ENCODE data around the gene AMER2. TPM values are rescaled to one million over a fixed set of nuclear protein-coding genes. Genes with fewer than 3 reads are reported as not detected.
"Not testable (repeated sequence)": the region's sequence is repeated elsewhere in the genome, so short reads cannot be mapped to it uniquely, and the experiment has no call there.

AMER2 gene
- total RNA-seq, 1 donor from 2014 or later = not detected

DNA sequence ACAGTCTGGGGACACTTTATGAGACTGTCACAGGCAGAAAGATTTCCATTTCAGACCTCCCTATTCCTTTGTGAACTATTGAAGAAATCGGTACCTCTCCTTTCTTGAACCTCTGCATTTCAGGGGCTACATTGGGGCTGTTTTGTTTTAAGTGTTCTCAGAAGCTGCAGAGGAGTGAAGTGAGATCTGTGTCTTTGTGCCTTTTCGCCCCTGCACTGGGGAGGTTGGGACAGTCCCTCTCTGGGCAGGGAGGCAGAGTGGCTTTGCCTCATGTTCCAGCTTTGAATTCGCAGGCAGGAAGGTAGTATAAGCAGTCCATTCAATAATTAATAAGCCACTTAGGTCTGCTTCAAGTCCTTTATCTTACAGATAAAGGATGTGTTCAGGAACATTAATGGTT is 9.5 kb upstream of the AMER2 start:
- no peak for DNase-seq (ENCODE audit: extremely low read depth, low read depth, low spot score)

DNA sequence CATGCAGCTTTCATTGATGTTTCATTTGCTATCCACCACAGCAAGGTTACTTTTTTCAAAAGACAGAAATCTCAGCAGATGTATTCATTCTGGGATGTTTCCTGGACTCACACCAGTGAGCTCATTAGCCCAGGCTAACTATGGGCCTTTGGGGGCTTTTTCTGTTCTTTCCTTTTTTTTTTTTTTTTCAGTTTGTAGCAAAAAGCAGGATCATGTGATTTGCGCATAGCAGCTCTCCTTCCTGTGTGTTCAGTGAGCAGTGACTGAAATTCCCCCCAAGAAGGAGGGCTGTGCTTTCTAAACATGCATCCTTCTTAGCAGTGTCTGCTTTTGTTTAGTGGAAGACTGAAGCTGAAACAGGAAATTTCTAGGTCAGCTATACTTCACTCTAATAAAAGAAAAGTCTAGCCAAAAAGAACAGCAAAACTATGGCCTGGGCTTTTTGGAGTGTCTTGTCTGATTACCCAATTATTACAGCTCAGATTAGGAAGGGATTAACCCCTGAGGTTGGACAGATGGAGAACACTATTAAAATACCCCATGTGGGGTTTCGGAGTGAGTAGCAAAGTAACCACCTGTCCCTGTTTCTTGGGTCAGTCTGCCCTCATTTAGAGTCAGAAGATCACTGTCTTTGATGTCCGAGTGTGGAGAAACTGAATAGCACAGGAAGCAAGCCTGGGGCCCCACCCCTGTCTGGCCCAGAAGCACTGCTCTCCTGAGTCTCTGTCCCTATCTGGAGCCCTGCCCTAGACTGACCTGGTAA is 8.9 kb upstream of the AMER2 start:
- DNase-seq (ENCODE audit: extremely low read depth, low read depth, low spot score) = no peak

DNA sequence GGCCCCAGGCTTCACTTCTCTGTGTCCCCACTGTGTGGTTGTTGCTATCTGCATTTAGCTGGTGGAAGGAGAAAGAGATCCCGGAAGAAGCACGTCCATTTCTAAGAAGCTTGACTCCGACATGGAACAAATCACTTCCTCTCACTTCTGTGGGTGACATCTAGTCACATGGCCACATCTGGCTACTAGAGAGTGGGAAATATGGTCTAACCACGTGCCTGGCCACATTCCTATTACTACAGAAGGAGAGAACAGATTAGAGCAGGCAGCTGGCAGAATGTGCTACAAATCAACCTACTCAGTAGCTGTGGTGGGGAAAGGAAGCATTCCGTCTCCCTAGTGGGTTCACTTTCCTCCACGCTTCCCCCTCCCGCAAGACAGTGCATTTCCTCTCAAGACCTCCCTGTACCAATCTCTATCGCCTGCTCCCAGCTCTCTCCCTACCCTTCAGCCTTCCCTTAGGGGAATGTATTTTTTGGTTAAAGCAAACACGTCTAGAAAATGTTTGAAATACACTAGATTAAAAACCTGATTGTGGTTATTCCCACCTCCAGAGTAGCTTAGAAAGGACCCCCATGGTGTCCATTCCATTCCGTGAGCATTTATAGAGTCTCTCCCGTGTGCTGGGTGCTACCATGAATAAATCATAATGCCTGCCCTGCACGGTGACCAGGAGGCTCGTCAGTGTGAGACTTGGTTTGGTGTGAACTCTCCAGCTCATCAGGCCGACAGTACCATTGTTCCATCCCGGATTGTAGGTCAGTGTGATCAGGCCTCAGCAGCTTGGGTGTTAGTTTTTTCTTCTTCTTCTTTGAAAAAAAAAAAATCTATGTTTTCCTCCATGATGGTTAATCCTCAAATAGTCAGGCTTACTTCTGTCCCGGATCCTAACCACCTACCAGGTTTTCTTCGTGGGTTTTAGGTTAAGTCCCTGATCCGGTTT is 8.0 kb upstream of the AMER2 start:
- DNase-seq (ENCODE audit: extremely low read depth, low read depth, low spot score) = no peak

DNA sequence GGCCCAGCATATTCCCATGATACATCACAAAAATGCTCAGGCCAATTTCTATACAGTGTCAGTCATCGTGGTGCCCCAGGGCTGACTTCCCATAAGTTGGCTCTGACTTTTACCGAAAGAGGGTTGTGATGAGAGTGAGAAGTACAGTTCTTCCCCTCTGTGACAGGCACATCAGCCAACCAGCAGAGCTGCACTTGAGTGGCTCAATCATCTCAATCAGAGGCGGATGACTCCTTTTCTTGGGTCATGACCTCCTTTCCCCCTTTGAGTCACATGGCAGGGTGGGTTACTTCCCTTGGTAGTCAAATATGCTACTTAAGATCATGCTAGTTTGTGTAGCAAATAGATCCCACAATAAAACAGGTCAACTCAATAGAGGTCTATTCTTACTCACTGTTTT is 6.9 kb upstream of the AMER2 start:
- DNase-seq (ENCODE audit: extremely low read depth, low read depth, low spot score) = no peak

DNA sequence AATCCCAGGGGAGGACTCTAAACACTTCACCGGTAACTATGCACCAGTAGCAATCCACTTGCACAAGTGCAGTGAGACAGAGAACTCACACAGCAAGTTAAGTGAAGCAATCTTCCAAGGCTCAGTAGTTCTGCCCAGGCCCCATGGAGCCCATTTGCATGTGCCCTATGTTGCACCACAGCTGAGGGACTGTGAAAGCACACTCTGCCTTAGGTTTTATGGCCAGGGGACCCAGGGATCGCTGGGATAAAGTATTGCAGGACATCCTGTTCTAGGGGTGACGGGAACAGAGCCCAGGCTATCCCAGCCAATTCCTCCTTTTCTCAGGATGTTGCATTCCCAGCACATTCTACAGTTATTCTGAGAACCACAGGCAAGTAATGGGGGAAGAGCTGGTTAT is 6.0 kb upstream of the AMER2 start:
- no peak for DNase-seq (ENCODE audit: extremely low read depth, low read depth, low spot score)

DNA sequence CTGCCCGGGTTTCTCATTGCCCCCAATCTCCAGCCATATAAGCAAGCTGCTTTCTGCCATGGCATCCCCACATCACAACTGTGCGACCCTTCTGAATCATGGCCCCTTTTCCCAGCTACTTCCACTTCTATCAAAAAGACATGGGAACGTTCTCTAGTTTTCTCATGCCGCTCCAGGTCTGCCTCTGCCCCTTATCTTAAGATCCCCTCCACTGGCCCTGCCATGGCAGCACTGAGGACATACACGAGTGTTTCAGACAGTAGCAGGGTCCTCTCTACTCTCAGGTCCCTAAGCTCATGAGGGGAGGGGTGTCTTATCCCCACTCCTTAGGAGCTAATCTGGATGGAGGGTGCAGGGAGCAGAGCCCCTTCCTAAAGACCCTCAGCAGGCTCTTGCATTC is 5.5 kb upstream of the AMER2 start:
- DNase-seq (ENCODE audit: extremely low read depth, low read depth, low spot score) = no peak

DNA sequence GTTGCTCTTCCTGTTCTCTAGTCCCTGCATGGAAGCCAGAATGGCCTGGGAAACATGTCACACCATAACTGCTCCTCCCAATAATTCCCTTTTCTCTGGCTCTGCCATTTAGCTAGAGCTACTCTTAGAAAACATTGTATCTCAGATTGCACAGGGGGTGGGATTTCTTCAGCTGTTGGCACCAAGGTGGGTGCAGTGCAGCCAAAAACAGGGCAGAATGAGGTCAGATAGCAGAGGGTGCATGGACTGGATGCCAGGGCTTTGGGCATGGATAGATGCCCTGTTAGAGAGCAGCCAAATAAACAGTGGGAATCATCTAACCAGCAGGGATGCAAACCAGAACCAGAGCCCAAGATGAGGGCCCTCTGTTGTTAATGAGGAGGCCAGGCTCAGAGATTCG is 4.9 kb upstream of the AMER2 start:
- no peak for DNase-seq (ENCODE audit: extremely low read depth, low read depth, low spot score)

DNA sequence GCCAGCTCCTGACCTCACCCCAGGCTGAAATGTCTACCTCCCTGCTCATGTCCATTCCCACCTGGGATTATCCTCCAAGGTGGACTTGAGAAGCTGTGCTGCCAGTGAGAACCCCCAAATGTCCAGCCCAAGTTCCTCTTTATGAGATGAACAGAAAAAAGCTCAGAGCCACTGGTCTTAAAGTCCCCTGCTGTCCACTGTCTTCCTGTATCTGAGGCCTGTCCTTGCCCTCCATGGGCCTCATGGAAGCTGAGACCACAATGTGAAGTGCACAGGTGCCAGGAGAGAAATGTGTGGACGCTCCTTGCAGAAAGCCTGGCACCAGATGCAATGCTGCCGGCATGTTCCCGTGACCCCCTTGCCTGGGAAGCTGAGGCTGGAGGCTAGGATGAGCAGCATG is 3.3 kb upstream of the AMER2 start:
- DNase-seq (ENCODE audit: extremely low read depth, low read depth, low spot score) = no peak

DNA sequence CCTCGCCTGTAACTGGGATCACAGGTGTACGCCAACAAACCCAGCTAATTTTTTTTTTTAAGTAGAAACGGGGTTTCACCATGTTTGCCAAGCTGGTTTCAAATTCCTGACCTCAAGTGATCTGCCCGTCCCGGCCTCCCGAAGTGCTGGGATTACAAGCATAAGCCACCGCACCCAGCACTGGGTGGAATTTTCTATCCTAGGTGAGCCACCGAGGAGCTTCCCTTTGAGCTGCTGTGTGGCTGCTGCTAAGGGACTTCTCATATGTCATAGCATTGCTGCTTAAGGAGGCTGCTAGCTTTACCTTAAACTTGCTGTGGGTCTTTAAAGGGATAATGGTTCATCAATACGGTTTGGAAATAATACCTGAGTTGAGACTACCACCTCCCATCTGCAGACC is 2.9 kb upstream of the AMER2 start:
- no peak for DNase-seq (ENCODE audit: extremely low read depth, low read depth, low spot score)

DNA sequence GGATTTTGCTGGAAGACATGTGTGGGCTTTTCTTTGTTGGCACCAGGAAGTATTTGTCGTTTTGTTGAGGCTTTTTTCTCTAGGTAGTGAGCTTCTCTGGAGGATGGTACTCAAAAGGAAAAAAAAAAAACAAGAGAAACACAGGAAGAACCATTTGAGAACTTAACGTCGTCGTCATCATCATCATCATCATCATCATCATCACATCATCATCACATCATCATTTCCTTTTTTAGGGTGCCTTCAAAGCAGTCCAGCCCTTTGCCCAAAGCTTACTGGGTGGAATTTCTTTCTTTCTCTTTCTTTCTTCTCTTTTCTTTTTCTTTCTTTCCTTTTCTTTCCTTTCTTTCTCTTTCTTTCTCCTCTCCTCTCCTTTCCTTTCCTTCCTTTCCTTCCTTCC is 2.2 kb upstream of the AMER2 start:
- no peak for DNase-seq (ENCODE audit: extremely low read depth, low read depth, low spot score)

DNA sequence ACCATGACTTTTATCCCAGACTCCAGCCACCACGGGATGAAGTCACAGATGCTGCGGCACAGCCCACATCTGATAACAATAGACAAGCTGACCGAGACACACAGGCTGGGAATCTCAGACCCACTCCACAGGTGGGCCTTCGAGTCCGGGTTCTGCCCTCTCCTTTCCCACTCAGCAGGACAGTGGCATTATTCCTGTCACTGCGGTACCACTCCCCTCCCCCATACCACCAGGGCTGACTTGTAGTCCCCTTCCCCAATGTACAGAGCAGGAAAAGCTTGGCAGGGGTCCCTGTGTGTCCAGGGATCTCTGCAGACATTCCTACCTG is 179 bp upstream of the AMER2 start:
- no peak for DNase-seq (ENCODE audit: extremely low read depth, low read depth, low spot score)

DNA sequence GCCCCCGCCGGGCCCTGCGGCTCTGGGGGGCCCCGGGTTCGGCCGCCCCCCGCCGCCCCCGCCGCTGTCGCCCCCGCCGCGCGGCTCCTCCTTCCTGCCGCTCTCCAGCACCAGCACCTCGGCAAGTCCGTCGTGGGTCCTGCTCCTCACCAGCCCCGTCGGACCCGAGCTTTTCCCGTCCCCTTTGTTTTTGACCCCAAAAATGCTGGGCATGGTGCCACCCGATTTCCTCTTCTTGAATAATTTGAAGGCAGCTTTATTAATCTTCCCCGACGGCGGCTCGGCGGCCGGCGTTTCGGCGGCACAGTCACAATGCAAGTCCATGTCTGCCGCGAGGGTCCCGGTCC is 945 bp downstream of the AMER2 start:
- no peak for DNase-seq (ENCODE audit: extremely low read depth, low read depth, low spot score)

DNA sequence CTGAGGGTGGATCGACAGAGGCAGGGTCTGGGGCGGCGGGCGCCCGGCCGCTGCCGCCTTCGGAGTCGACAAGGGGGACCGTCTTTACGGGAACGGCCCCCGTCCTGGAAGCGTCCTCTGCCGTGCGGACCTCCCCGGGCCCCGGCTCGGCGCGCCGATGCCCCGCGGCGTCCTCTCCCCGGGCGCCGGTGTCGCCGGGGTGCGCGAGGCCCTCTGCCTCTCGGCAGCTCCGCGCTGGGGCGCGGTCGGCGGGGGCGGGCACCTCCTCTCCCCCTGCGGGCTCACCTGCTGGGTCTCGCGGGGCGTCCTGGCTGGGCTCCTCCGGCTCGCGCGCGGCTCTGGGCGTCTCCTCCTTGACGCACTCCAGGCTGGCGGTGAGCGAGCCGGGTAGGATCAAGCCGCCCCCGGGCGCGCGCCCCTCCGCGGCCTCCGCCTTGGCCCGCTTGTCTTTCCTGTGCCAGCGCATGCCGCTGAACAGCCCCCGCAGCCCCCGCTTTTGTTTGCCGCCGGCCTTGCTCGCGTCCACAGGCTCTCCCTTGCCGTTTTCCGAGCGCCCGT is 1.5 kb downstream of the AMER2 start:
- DNase-seq (ENCODE audit: extremely low read depth, low read depth, low spot score) = no peak

DNA sequence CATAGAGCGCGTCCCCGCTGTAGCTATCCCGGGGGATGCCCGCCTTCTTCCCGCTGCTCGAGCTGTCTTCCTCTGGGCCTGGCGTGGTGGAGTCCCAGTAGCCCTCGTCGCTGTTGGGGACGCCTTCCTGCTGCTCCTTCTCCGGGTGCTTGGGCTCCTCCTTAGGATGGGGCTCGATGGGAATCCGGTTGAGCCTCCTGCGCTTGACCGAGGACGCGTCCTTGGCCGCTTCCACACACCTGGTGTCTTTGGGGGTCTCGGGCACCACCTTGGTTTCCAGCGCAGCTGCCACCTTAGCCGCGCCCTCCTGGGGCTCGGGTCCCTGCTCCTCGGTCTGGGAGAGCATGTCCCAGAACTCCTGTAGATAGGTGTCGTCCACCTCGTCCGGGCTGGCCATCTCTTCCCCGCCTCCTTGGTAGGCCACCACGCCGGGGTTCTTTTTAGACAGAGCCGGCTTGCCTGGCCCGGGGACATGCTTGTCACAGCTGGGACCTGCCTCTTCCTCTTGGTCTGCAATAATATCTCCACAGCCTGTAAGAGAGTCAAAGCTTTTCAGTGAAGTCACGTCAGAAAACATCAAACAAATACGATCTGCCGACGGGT is 2.0 kb downstream of the AMER2 start:
- no peak for DNase-seq (ENCODE audit: extremely low read depth, low read depth, low spot score)

DNA sequence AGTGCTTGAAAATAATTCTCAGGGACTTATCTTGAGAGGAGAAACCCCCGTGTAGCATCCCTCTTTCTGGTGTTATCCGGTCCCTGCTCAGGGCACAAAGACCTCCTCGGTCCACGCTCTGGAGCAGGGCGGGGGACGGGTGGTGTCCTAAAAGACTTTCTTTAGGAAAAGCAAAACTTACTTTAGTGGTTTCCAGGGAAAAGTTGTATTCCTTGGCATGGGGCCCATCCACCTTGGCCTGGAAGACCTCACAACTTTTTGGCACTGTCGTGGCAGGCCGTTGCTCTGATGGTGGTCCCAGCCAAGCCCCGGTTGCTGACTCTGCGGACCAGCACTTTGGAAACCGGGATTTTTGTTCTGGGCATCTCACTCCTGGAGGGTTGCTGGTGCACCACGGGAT is 2.7 kb downstream of the AMER2 start:
- no peak for DNase-seq (ENCODE audit: extremely low read depth, low read depth, low spot score)

DNA sequence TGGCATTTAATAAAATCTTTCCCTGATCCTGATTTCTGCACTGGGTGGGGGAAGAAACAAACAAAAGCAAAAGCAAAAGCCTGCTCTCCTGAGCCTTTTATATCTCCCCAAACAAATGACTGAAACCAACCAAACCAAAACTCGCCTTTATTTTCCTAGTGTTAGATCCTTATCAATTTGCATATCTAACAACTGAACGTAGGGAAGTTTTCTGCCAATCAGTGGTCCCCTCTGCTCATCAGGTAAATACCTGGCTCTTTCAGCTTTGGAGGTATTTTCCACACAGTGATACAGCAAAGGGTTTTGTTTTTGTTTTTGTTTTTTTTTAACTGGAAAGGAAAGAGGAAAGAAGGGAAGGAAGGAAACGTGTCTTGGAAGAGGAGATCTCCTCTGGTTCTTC is 3.3 kb downstream of the AMER2 start:
- no peak for DNase-seq (ENCODE audit: extremely low read depth, low read depth, low spot score)

DNA sequence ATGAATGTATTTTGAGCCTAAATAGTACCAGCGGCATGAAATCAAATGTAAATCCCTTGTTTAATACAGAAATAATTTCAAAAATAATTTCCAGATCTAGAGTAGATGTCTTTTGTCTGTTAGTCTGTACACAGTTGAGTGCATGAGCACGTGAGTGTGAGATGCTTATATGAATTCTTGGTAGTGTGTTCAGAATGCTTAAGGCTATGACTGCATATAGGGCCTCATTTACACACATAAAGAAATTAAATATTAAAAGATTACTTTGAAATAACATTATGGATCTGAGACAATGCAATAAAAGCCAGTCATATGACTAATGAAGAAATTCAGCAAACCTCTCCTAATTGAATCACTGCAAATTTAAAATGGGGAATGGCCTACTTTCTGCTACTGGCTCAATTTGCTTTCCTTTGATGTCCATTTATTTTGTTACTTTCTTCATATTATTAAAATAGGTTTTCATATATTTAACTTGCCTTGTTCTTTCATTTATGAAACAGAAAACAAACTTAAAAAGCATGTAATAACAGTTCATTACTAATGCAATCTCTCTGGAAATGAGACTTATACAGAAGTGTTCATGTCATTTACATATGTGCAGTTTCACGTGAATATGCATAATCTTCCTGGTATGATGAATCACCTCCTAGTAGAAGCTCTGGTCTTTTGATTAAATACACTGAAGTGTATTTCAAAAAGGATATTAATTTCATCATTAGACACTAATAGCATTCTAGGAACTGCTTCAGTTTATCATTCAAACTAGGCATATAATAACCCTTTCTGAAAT is 4.5 kb downstream of the AMER2 start:
- DNase-seq (ENCODE audit: extremely low read depth, low read depth, low spot score) = no peak

DNA sequence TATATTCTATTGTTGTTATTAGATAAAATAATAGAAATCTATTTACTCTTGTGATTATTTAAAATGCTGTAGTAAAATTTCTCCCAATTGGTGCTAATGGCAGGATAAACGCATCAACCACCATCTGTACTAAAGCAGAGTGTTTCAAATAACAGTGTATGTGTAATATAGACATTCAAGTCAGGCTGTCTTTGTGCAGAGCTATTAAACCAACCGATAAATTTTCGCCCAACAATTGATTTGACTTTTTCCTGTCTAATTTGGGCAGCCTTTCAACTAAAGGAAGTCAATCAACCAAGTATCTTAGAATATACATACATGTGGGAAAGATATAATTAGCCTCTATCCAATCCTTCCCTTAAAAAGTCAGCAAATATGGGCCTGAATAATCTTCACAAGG is 5.8 kb downstream of the AMER2 start:
- DNase-seq (ENCODE audit: extremely low read depth, low read depth, low spot score) = no peak

DNA sequence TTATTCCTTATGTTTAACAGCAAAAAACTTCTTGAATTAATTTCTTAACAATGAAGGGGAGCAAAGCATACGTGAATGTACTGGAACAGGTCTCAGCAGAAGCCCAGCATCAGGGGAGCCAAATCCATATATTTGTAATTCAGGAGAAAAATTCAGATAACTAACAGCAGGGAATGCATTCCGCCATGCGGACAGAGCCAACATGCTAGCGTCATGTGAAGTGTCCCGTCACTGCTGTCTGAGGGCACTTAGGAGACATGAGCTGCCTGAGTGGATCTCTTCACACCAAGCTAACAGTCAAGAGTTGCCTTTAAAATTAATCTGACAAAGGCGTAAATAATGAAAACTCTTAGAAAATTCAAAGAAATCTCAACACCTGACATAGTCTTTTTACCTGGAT is 6.4 kb downstream of the AMER2 start:
- no peak for DNase-seq (ENCODE audit: extremely low read depth, low read depth, low spot score)

DNA sequence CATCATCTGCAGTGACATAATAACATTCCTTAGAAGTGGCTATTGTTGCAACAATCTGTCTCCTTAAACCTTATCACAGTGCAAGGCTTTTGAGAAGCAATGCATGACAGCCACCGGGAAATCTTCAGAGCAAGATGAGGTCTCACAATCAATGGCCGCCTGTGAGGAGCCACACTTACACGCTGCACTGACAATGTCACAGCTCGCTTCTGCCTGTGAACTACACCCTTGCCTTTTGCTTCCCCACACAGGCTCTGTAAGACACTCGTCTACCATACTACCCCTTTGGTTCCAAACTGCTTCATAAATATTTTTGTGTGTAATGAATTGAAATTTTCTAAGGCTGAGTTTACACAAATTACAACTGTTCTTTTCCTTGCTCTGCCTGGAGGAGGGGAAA is 6.9 kb downstream of the AMER2 start:
- DNase-seq (ENCODE audit: extremely low read depth, low read depth, low spot score) = not testable (repeated sequence)

DNA sequence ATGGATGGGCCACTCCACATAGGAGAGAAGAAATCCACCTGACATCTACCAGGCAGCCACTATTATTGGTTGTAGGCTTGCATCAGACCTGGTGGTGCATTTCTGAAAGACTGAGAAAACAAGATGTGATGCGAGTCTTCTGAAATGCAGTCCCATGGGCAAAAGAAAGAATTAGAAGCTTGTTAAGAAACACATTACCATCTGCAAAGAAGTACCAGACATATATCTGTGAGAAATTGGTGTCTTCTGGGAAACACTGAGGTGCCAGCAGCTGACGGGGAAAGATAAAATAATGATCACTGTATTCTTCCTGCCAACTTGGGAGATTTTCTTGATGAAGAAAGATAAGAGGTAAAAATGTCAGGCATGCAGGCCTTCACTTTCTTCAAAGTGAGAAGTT is 14.4 kb downstream of the AMER2 start:
- DNase-seq (ENCODE audit: extremely low read depth, low read depth, low spot score) = no peak
